LoVo (cell line): ENCODE results near the gene GPATCH2.
"Not testable (repeated sequence)": the region's sequence is repeated elsewhere in the genome, so short reads cannot be mapped to it uniquely, and the experiment has no call there.

Source experiments
- DNase-seq: peaks from one replicate; pipeline ENCODE4 v3.0.0-alpha.2; 2016; ENCODE audit warnings: low spot score

GPATCH2 gene

GRCh38 chr1:217584286-217584811 lies 46.5 kb downstream of the GPATCH2 start:
- DNase-seq = not testable (repeated sequence)

GRCh38 chr1:217577336-217577735 lies 53.6 kb downstream of the GPATCH2 start:
- no peak for DNase-seq

GRCh38 chr1:217574265-217574949 lies 56.5 kb downstream of the GPATCH2 start:
- no peak for DNase-seq

GRCh38 chr1:217569021-217569420 lies 61.9 kb downstream of the GPATCH2 start:
- no peak for DNase-seq

- DNase-seq = no peak
Measured at GRCh38 chr1:217568200-217568599, 62.7 kb downstream of the GPATCH2 start.

GRCh38 chr1:217564833-217565232 lies 66.1 kb downstream of the GPATCH2 start:
- no peak for DNase-seq

GRCh38 chr1:217564207-217564606 lies 66.7 kb downstream of the GPATCH2 start:
- DNase-seq = no peak

GRCh38 chr1:217563179-217563578 lies 67.7 kb downstream of the GPATCH2 start:
- no peak for DNase-seq

GRCh38 chr1:217562229-217562878 lies 68.5 kb downstream of the GPATCH2 start:
- no peak for DNase-seq

GRCh38 chr1:217561446-217561845 lies 69.4 kb downstream of the GPATCH2 start:
- no peak for DNase-seq

GRCh38 chr1:217554849-217555248 lies 76.0 kb downstream of the GPATCH2 start:
- DNase-seq = no peak

- DNase-seq = no peak
Measured at GRCh38 chr1:217553949-217554509, 76.9 kb downstream of the GPATCH2 start.

GRCh38 chr1:217552339-217552951 lies 78.4 kb downstream of the GPATCH2 start:
- DNase-seq = no peak

GRCh38 chr1:217542837-217543236 lies 88.1 kb downstream of the GPATCH2 start:
- DNase-seq = no peak

GRCh38 chr1:217542136-217542777 lies 88.6 kb downstream of the GPATCH2 start:
- DNase-seq = no peak

GRCh38 chr1:217540321-217540720 lies 90.6 kb downstream of the GPATCH2 start:
- no peak for DNase-seq

GRCh38 chr1:217539510-217539909 lies 91.4 kb downstream of the GPATCH2 start:
- no peak for DNase-seq

GRCh38 chr1:217535601-217536377 lies 95.1 kb downstream of the GPATCH2 start:
- DNase-seq = no peak

- DNase-seq = no peak
Measured at GRCh38 chr1:217534566-217534965, 96.3 kb downstream of the GPATCH2 start.

GRCh38 chr1:217528271-217528670 lies 102.6 kb downstream of the GPATCH2 start:
- no peak for DNase-seq

- no peak for DNase-seq
Measured at GRCh38 chr1:217527151-217527550, 103.7 kb downstream of the GPATCH2 start.
